Panc1 (cell line): ENCODE results near the gene MAMLD1. TPM values are rescaled to one million over a fixed set of nuclear protein-coding genes. Genes with fewer than 3 reads are reported as not detected.

ENCODE experiments used
- ATAC-seq: fragments of 200-7000 bp; cut with Tn5 transposase; 2 replicates; pipeline ENCODE4 v1.9.1; 2020; ENCODE audit warnings: mild to moderate bottlenecking, moderate library complexity
- BruUV-seq: library from RNA; stranded (reverse); fragments of 400-500 nt; replicated peaks from 2 replicates; lab custom pipeline; 2021; lab: Mats Ljungman, UMichigan
- CTCF ChIA-PET: fragments of 300-600 bp; sonication (Branson Sonifier 250); formaldehyde crosslinking; loops from one replicate; lab custom pipeline; 2022; ENCODE audit warnings: antibody characterized with exemption; lab: Charles Lee
- POLR2A ChIA-PET: fragments of 300-600 bp; sonication (Branson Sonifier 250); formaldehyde crosslinking; loops from one replicate; lab custom pipeline; 2022; ENCODE audit warnings: antibody characterized with exemption; lab: Charles Lee
- DNase-seq: peaks from one replicate; pipeline ENCODE4 v3.0.0-alpha.2; 2010; ENCODE audit warnings: low read depth, low spot score
- H3K27ac ChIP-seq: 2 replicates; pipeline ENCODE4 v1.5.1; 2011; ENCODE audit warnings: mild to moderate bottlenecking, low read length, inconsistent platforms
- H3K27me3 ChIP-seq: fragments of 200-500 bp; sonication (Bioruptor generic); 2 replicates; pipeline ENCODE4 v1.6.0; 2014; ENCODE audit warnings: low read length, inconsistent platforms; ENCODE audit not compliant: control insufficient read depth, insufficient read depth
- H3K36me3 ChIP-seq: fragments of 200-500 bp; sonication (Bioruptor generic); 2 replicates; pipeline ENCODE4 v1.5.1; 2014; ENCODE audit warnings: inconsistent platforms, mild to moderate bottlenecking, low read length, moderate library complexity; ENCODE audit not compliant: control insufficient read depth, insufficient read depth
- H3K4me1 ChIP-seq: 2 replicates; pipeline ENCODE4 v1.5.1; 2011; ENCODE audit warnings: inconsistent platforms, mild to moderate bottlenecking, low read length, moderate library complexity; ENCODE audit not compliant: control insufficient read depth, insufficient read depth
- H3K4me3 ChIP-seq, 2 experiments: 2 replicates each; pipeline ENCODE4 v1.5.1; 2011 to 2012; ENCODE audit warnings: low read depth in 2 of 2, low read length in 2 of 2, mild to moderate bottlenecking in 2 of 2, inconsistent platforms in 1 of 2, moderate library complexity in 1 of 2
- H3K9me3 ChIP-seq: fragments of 200-500 bp; sonication (Bioruptor generic); 2 replicates; pipeline ENCODE4 v1.5.1; 2014; ENCODE audit warnings: low read depth, mild to moderate bottlenecking, inconsistent platforms, low read length, moderate library complexity; ENCODE audit not compliant: control insufficient read depth, insufficient read depth
- CTCF ChIP-seq: fragments of 450-650 bp; IDR thresholded peaks from 2 replicates; pipeline ENCODE4 v1.5.1; 2017; ENCODE audit warnings: mild to moderate bottlenecking
- POLR2AphosphoS5 ChIP-seq: IDR thresholded peaks from 2 replicates; pipeline ENCODE4 v1.6.1; 2012; ENCODE audit warnings: mild to moderate bottlenecking, low read depth, low read length, moderate library complexity
- REST ChIP-seq, 2 experiments: IDR thresholded peaks; 2 replicates each; pipeline ENCODE4 v1.6.1; 2011 to 2012; ENCODE audit warnings: low read depth in 2 of 2, control low read depth in 1 of 2, low read length in 1 of 2, mild to moderate bottlenecking in 1 of 2, moderate library complexity in 1 of 2; ENCODE audit not compliant: insufficient read depth in 1 of 2
- SIN3A ChIP-seq: IDR thresholded peaks from 2 replicates; pipeline ENCODE4 v1.6.1; 2012; ENCODE audit warnings: low read depth, mild to moderate bottlenecking, low read length, moderate library complexity, borderline replicate concordance; ENCODE audit not compliant: insufficient read depth
- TCF7L2 ChIP-seq: IDR thresholded peaks from 2 replicates; pipeline ENCODE4 v1.6.1; 2011; ENCODE audit warnings: mild to moderate bottlenecking, low read depth, low read length, inconsistent platforms
- in situ Hi-C: cut with HindIII; loops from 2 replicates; pipeline ENCODE4 v1.10.0; 2016; ENCODE audit warnings: low sequenced_read_pairs, low pct_unique_long_range_greater_than_20kb
- intact Hi-C: fragments of 100-400 bp; cut with micrococcal nuclease; formaldehyde crosslinking; loops from one replicate; pipeline ENCODE4 v1.10.0; 2022; ENCODE audit not compliant: unreplicated experiment
- total RNA-seq: library from RNA; stranded (reverse); gene quantifications from one replicate; pipeline ENCODE4 v1.2.1, GENCODE V29; 2021; ENCODE audit not compliant: unreplicated experiment

Gene MAMLD1
- total RNA-seq, 1 experiment from 2014 or later: 2.1 TPM

- BruUV-seq: no TSS peak
- intact Hi-C loops (no loop called here), in situ Hi-C loops (no loop called here)
- CTCF ChIA-PET: no interaction called here
- Histone ChIP-seq H3K27ac (no peak overlapping the region), H3K4me1 (no peaks in the 10 kb centered on the region), H3K27me3 (no peaks in the 10 kb centered on the region), H3K36me3 (no peaks in the 10 kb centered on the region), H3K4me3 (no peak overlapping the region), H3K9me3 (no peaks in the 10 kb centered on the region)
- POLR2A ChIA-PET: no interaction called here
- TF ChIP-seq POLR2AphosphoS5 (no peak), REST (IDR thresholded peaks at IDR 0.05; ENCODE audit: insufficient read depth in 1 of 2, low read depth in 2 of 2, low read length in 1 of 2) (no peak), CTCF (no peak), TCF7L2 (no peak), SIN3A (no peak)
- ATAC-seq (no peak), DNase-seq (no peak)
Measured at GRCh38 chrX:150450519-150451177, 87.5 kb downstream of the MAMLD1 start.

GRCh38 chrX:150451953-150452352 is 88.8 kb downstream of the MAMLD1 start:
- POLR2A ChIA-PET: no interaction called here
- ATAC-seq: no peak
- in situ Hi-C loops: no loop called here

More at GRCh38 chrX:150451953-150452352, 88.8 kb downstream of the MAMLD1 start:
- CTCF ChIA-PET: no interaction called here
- H3K4me3 ChIP-seq: no peak overlapping the region
- no peaks in the 10 kb centered on the region for H3K36me3 ChIP-seq
- no peak for DNase-seq
- TF ChIP-seq REST (IDR thresholded peaks at IDR 0.05; ENCODE audit: insufficient read depth in 1 of 2, low read depth in 2 of 2, low read length in 1 of 2) (no peak), TCF7L2 (no peak), POLR2AphosphoS5 (no peak)
- intact Hi-C loops: no loop called here
- H3K4me1 ChIP-seq: no peaks in the 10 kb centered on the region
- H3K27ac ChIP-seq: no peak overlapping the region
- no peaks in the 10 kb centered on the region for H3K9me3 ChIP-seq
- H3K27me3 ChIP-seq: no peaks in the 10 kb centered on the region
- BruUV-seq: no TSS peak
